Measurements from ENCODE around the gene TMEM202.
"Not testable (repeated sequence)": the region's sequence is repeated elsewhere in the genome, so short reads cannot be mapped to it uniquely, and the experiment has no call there.

DNA sequence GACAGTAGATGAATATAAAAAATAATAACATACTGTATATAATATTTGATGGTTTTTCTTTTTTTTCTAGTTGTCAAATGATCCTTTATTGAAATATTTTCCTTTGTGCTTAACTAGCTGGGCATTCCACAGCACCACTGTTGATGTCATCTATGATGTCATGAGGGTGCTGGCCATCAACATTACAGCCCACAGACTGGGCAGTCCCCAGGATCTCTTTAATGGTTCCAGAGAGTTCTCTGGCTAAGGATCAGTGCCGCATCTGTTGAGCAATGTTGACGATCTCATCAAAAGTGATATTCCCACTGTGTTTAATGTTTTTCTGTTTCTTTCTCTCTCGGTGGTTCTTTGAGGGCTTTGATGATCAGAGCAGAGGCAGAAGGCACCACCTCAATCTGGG lies 19.0 kb upstream of the TMEM202 start:
- TF ChIP-seq, protein P1, sequence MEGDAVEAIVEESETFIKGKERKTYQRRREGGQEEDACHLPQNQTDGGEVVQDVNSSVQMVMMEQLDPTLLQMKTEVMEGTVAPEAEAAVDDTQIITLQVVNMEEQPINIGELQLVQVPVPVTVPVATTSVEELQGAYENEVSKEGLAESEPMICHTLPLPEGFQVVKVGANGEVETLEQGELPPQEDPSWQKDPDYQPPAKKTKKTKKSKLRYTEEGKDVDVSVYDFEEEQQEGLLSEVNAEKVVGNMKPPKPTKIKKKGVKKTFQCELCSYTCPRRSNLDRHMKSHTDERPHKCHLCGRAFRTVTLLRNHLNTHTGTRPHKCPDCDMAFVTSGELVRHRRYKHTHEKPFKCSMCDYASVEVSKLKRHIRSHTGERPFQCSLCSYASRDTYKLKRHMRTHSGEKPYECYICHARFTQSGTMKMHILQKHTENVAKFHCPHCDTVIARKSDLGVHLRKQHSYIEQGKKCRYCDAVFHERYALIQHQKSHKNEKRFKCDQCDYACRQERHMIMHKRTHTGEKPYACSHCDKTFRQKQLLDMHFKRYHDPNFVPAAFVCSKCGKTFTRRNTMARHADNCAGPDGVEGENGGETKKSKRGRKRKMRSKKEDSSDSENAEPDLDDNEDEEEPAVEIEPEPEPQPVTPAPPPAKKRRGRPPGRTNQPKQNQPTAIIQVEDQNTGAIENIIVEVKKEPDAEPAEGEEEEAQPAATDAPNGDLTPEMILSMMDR (conservative IDR thresholded peaks at IDR 0.05; ENCODE audit: low read depth in 2 of 2), result not testable (repeated sequence)
- TF ChIP-seq EZH2phosphoT487 (IDR thresholded peaks at IDR 0.05; ENCODE audit: unreplicated experiment); JUNB (IDR thresholded peaks at IDR 0.05; ENCODE audit: unreplicated experiment); POLR2AphosphoS5 (IDR thresholded peaks at IDR 0.05; ENCODE audit: low read depth); EZH2 (IDR thresholded peaks at IDR 0.05; ENCODE audit: low read depth, unreplicated experiment); ZNF331 (CRISPR knock-in tag; IDR thresholded peaks at IDR 0.05; ENCODE audit: low read depth); ZNF114 (CRISPR knock-in tag; IDR thresholded peaks at IDR 0.05): not testable (repeated sequence)
- TF ChIP-seq, protein P2, sequence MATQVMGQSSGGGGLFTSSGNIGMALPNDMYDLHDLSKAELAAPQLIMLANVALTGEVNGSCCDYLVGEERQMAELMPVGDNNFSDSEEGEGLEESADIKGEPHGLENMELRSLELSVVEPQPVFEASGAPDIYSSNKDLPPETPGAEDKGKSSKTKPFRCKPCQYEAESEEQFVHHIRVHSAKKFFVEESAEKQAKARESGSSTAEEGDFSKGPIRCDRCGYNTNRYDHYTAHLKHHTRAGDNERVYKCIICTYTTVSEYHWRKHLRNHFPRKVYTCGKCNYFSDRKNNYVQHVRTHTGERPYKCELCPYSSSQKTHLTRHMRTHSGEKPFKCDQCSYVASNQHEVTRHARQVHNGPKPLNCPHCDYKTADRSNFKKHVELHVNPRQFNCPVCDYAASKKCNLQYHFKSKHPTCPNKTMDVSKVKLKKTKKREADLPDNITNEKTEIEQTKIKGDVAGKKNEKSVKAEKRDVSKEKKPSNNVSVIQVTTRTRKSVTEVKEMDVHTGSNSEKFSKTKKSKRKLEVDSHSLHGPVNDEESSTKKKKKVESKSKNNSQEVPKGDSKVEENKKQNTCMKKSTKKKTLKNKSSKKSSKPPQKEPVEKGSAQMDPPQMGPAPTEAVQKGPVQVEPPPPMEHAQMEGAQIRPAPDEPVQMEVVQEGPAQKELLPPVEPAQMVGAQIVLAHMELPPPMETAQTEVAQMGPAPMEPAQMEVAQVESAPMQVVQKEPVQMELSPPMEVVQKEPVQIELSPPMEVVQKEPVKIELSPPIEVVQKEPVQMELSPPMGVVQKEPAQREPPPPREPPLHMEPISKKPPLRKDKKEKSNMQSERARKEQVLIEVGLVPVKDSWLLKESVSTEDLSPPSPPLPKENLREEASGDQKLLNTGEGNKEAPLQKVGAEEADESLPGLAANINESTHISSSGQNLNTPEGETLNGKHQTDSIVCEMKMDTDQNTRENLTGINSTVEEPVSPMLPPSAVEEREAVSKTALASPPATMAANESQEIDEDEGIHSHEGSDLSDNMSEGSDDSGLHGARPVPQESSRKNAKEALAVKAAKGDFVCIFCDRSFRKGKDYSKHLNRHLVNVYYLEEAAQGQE (IDR thresholded peaks at IDR 0.05; ENCODE audit: unreplicated experiment), result not testable (repeated sequence)
